Measurements from ENCODE around the gene SHD.

DNA sequence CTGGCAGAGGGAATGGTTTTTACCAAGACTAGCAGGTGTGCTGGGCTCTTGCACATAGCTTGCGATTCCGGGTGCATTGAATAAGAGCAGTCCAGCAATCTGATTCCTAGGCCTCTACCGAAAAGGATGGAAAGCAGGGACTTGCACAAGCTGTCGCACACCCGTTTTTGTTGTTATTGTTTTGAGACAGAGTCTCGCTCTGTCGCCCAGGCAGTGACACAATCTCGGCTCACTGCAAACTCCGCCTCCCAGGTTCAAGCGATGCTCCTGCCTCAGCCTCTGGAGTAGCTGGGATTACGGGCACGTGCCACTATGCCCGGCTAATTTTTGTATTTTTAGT is 44.2 kb upstream of the SHD start:
- TF ChIP-seq EZH2phosphoT487 (IDR thresholded peaks at IDR 0.05; ENCODE audit: borderline replicate concordance, low read depth, low read length) (no peak), CTCF (conservative IDR thresholded peaks at IDR 0.05; ENCODE audit: low read length) (no peak)
